ENCODE measurements around the gene SLC10A7.
A peak's percentile ranks its signal among the peaks of the same experiment; 100 is the strongest.

The SLC10A7 gene

GRCh38 chr4:146311238-146311970, 210.3 kb downstream of the SLC10A7 start:
- DNase-seq (ENCODE audit: low read depth): no peak
- no peak for TF ChIP-seq CTCF (conservative IDR thresholded peaks at IDR 0.05; ENCODE audit: low read length)
- H3K4me3 ChIP-seq (ENCODE audit: low read length): no peak overlapping the region

DNA sequence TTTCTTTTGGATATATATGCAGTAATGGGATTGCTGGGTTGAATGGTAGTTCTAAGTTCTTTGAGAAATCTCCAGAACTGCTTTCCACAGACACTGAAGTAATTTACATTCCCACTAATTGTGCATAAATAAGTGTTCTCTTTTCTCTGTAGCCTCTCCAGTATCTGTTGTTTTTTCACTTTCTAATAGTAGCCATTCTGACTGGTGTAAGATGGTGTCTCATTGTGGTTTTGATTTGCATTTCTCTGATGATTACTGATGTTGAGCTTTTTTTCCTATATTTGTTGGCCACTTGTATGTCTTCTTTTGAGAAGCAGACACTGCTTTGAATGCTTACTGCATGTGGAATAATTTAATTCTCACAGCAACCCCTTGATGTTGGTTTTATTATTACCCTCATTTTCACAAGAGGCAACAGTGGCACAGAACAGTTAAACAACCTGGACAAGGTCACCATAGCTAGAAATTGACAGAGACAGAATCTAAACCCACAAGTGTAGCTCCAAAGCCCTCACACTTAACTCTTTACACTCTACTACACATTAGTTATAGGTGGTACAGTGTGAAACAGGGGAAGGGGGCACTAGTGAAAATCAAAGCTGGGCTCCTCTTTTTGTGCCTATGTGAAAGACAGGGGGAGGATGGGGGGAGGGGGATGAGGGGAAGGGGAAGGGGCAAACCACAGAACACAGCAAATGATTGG, 211.3 kb downstream of the SLC10A7 start:
- TF ChIP-seq CTCF (conservative IDR thresholded peaks at IDR 0.05; ENCODE audit: low read length): no peak
- no peak overlapping the region for H3K4me3 ChIP-seq (ENCODE audit: low read length)
- DNase-seq (ENCODE audit: low read depth): no peak

DNA sequence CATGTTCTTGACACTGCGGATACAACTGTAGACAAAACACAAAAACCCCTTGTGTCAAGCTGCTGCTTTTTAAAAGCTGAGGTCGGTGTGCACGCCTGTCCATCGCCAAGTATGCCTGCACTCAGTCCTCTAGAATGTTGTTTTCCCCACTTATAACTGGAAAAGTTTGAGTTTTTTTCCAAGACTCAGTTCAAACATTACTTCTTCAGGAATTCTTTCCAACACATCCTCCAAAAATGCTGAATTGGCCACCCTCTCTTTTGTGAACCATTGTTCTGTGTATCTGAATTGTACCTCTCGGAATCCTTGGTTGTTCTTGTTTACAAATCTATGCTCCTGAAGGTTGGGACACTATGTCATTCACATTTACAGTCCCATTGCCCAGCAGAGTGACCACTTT, 212.8 kb downstream of the SLC10A7 start:
- DNase-seq (ENCODE audit: low read depth): peak; percentile 56
- TF ChIP-seq CTCF (conservative IDR thresholded peaks at IDR 0.05; ENCODE audit: low read length): no peak
- H3K4me3 ChIP-seq (ENCODE audit: low read length): no peak overlapping the region

DNA sequence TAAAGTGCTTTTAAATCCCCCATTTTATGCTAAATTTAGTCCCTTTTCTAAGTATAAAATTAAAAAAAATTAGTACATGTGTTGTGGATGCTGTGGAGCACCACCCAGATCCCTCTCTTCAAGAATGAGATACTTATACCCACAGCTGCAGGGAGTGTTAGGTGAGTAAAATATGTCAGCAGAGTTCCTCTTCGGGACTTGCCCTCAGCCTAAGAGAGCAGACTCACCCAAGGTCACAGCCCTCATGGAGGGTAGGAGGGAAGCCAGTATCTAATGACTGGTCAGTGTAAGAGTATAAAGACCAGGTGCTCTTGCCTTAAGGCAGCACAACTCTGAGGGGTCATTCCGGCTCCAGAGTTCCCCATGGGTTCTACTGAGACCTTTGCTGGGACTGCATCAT, 218.9 kb downstream of the SLC10A7 start:
- TF ChIP-seq CTCF (conservative IDR thresholded peaks at IDR 0.05; ENCODE audit: low read length): no peak
- no peak overlapping the region for H3K4me3 ChIP-seq (ENCODE audit: low read length)
- no peak for DNase-seq (ENCODE audit: low read depth)

GRCh38 chr4:146299607-146300006, 222.1 kb downstream of the SLC10A7 start:
- TF ChIP-seq CTCF (conservative IDR thresholded peaks at IDR 0.05; ENCODE audit: low read length): no peak
- no peak for DNase-seq (ENCODE audit: low read depth)
- no peak overlapping the region for H3K4me3 ChIP-seq (ENCODE audit: low read length)

DNA sequence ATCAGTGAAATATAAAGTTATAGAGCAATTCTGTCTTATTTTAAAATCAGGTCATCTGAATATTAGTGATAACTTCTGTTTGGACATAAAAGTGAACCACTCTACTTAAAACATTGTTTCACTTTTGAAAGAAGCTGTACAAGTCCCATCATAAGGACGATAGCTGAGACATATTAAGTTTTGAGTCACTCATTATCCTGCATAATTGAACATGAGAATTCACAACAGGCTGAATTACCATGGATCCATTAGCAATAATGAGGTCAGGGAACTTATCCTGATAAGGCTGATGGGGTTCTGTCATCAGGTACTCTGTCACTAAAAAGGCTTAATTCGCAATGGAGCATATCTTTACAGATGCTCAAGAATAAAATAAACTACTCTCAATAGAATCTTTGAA, 227.0 kb downstream of the SLC10A7 start:
- TF ChIP-seq CTCF (conservative IDR thresholded peaks at IDR 0.05; ENCODE audit: low read length): no peak
- DNase-seq (ENCODE audit: low read depth): no peak
- H3K4me3 ChIP-seq (ENCODE audit: low read length): no peak overlapping the region

GRCh38 chr4:146292508-146292907, 229.2 kb downstream of the SLC10A7 start:
- no peak overlapping the region for H3K4me3 ChIP-seq (ENCODE audit: low read length)
- DNase-seq (ENCODE audit: low read depth): no peak
- no peak for TF ChIP-seq CTCF (conservative IDR thresholded peaks at IDR 0.05; ENCODE audit: low read length)

Data from AG10803 (cell line).